ENCODE data around the gene KNCN.

The KNCN gene

DNA sequence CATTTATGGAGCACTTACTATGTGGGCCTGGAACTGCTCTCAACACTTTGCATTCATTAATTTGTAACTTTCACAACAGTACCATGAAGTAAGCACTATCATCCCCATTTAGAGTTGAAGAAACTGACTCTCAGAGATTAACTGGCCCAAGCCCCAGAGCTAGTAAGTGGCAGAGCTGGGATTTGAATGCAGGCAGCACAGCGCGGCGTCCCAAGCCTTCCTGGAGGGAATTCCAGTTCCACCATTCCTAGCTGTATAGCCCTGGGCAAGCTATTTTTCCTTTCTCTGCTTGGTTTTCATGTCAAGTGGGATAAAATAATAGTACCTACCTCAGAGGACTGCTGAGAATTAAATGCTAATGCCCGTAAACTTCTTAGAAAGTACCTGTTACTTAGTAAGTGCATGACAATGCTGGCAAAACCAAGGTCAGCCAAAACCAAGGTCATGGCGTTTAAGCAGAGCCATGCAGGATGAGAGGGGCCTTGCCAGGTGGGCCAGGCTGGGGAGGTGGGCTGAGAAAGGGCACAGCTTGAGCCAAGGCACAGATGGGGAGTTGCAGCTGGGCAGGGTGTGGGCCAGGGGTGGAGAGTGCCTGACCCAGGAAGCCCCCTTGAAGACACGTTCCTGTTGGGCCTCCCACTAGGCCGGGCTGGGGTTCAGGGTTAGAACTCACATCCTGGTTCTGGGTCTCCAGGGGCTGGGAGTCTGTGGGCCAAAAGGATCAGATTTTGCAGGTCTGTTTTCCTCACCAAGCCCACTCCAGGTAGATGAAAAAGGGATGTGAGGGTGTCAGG is 4.6 kb upstream of the KNCN start:
- TF ChIP-seq, protein P1, sequence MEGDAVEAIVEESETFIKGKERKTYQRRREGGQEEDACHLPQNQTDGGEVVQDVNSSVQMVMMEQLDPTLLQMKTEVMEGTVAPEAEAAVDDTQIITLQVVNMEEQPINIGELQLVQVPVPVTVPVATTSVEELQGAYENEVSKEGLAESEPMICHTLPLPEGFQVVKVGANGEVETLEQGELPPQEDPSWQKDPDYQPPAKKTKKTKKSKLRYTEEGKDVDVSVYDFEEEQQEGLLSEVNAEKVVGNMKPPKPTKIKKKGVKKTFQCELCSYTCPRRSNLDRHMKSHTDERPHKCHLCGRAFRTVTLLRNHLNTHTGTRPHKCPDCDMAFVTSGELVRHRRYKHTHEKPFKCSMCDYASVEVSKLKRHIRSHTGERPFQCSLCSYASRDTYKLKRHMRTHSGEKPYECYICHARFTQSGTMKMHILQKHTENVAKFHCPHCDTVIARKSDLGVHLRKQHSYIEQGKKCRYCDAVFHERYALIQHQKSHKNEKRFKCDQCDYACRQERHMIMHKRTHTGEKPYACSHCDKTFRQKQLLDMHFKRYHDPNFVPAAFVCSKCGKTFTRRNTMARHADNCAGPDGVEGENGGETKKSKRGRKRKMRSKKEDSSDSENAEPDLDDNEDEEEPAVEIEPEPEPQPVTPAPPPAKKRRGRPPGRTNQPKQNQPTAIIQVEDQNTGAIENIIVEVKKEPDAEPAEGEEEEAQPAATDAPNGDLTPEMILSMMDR (IDR thresholded peaks at IDR 0.05; ENCODE audit: low read depth, low read length) = no peak
- DNase-seq (ENCODE audit: extremely low read depth, low read depth) = no peak

DNA sequence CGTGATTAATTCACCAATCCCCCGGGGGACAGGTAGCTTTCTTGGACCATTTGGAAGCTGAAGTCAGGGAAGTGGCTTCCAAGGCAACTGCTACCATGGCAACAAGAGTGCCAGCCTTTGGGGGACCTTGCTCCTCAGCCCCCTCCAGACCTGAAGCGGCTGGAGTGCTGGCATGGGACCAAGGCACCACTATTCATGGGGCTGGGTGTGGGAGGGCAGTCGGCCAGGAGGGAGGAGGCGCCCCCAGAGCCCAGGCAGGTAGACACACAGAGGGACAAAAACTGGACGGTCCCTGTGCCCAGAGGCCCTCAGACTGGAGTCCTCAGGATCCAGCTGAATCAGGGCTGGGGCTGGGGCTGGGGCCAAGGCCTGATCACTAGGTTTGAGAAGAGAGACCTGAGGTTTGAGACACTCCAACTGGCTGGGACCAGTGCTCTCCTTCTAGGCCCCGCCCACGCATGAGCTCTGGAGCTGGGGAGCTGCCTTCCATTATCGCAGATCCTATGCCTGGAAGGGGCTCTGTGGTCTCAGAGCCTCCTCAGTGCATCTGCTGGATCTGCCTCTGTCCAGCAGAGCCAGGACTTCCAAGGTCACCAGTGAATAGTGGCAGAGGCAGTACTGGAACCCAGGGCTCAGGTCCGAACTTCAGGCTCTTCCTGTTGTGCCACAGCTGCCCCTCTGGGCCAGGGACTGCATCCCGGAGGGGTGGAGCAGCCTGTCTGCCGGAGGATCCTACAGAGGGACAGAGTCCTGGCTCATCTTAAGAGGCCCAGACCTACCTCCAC is 3.3 kb upstream of the KNCN start:
- TF ChIP-seq, protein P1 (IDR thresholded peaks at IDR 0.05; ENCODE audit: low read depth, low read length) = no peak
- no peak for DNase-seq (ENCODE audit: extremely low read depth, low read depth)

DNA sequence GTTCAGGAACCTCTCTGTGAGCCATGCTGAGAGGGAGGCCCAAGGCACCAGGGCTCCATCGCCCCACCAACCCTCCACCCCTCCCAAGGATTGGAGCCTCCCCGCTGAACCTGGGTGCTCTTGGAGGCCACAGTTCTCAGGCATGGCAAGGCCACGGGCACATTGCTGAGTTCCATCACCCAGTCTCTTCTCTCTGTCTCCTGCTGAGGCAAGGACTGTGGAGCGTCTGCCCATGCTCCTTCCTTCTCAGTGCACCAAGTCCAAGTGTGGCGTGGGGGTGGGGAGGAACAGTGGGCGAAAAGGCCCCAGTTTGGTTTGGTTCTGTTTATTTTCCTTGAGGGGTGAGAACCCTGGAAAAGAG is 2.8 kb upstream of the KNCN start:
- DNase-seq (ENCODE audit: extremely low read depth, low read depth) = no peak
- TF ChIP-seq, protein P1 (IDR thresholded peaks at IDR 0.05; ENCODE audit: low read depth, low read length) = no peak

DNA sequence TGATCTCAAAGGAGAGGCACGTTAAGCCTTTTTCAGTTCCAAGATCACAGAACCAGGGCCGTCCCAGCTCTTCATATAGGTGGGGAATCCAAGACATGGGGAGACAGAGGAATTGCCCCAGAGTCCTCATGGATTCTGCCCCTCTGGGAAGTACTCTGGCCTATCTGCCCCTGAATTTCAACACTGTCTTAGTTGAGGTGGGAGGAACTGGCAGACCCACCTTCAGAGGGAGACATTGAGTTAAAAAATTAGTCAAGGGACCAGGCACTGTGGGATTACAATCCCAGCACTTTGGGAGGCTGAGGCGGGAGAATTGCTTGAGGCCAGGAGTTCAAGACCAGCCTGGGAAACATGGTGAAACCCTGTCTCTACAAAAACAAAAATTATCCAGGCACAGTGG is 2.1 kb upstream of the KNCN start:
- no peak for DNase-seq (ENCODE audit: extremely low read depth, low read depth)

DNA sequence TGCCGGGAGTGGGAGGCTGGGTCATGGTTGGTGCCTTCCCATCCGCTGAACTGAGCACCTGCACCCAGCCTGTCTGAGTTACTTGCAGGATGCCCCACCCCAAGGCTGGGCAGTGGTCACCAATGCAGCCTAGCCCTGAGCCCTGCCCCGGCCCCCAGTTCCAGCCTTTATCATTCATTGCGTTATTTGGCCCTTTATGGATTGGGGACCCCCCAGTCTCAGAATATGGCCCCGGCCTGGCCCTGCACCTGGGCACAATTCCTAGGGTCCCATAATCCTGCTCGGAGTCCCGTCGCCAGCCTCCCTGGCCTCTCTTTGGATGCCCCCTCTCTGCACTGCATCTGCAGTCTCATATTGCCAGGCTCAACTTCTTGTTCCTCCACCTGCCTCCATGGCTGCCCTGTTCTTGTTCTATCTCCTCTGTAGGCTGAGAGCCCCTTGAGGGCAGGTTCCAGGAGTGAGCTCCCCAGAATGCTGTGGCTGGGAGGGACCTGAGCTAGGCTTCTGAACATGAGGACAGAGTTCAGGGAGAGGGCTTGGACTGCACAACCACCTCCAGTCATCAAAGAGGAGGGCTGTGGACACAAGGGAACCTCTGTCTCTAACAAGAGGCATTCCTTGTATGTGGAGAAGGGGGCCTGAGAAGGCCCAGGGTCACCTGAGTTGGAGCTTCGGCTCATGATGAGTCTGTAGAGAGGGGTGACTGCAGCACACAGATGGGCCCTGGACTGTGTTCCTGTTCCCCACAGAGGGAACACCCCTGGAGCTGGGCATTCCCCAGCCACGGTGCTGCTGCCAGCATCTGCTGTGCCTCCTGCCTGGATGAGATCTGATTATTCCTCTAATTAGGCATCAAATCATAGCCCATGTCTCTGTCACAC is 1.1 kb upstream of the KNCN start:
- TF ChIP-seq, protein P1 (IDR thresholded peaks at IDR 0.05; ENCODE audit: low read depth, low read length) = no peak
- no peak for DNase-seq (ENCODE audit: extremely low read depth, low read depth)

More for the DNA sequence above, 2.1 kb upstream of the KNCN start:
- TF ChIP-seq, protein P1 (IDR thresholded peaks at IDR 0.05; ENCODE audit: low read depth, low read length) = no peak

DNA sequence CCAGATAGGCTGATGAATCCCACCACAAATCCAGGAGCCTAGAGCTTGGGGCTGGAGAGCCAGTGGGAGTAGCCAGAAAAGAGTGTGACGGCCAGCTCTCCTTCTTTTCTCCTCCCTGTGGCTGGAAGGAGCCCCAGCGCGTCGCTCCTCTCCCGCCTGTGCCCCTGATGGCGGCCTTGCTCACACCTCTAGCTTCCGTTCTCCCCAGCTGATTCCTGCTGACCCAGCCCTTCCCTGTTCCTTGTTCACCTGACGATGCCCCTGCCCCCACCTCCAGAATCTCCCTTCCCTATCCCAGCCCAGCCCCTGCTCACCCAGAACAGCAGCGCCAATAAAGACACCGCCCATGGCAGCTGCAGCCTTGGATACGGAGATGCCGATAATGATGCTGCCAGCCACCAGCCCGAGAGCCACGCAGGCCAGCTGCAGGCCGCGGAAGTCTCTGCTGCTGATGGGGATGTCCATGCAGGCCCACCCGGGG is 656 bp downstream of the KNCN start:
- TF ChIP-seq, protein P1 (IDR thresholded peaks at IDR 0.05; ENCODE audit: low read depth, low read length) = no peak
- no peak for DNase-seq (ENCODE audit: extremely low read depth, low read depth)
